Tibial nerve (tissue), 4 donors: ENCODE results near the gene RAPGEF3.

Experiments
- EP300 ChIP-seq, 2 donors: sonication (generic); formaldehyde crosslinking; IDR thresholded peaks; one replicate each; pipeline ENCODE4 v1.6.1; 2017; ENCODE audit warnings: antibody characterized with exemption in 2 of 2, mild to moderate bottlenecking in 1 of 2
- TF ChIP-seq, protein P1 (sequence below), 5 experiments: fragments of 200-600 bp in 3 of 5; fragments of 450-650 bp in 2 of 5; sonication (generic) in 3 of 5; IDR thresholded peaks; one replicate each; pipeline ENCODE4 v1.5.1; 2016 to 2019; ENCODE audit warnings: antibody characterized with exemption in 5 of 5, mild to moderate bottlenecking in 3 of 5, moderate library complexity in 2 of 5

GRCh38 chr12:47739979-47740378 lies 18.7 kb downstream of the RAPGEF3 start:
- TF ChIP-seq, protein P1, sequence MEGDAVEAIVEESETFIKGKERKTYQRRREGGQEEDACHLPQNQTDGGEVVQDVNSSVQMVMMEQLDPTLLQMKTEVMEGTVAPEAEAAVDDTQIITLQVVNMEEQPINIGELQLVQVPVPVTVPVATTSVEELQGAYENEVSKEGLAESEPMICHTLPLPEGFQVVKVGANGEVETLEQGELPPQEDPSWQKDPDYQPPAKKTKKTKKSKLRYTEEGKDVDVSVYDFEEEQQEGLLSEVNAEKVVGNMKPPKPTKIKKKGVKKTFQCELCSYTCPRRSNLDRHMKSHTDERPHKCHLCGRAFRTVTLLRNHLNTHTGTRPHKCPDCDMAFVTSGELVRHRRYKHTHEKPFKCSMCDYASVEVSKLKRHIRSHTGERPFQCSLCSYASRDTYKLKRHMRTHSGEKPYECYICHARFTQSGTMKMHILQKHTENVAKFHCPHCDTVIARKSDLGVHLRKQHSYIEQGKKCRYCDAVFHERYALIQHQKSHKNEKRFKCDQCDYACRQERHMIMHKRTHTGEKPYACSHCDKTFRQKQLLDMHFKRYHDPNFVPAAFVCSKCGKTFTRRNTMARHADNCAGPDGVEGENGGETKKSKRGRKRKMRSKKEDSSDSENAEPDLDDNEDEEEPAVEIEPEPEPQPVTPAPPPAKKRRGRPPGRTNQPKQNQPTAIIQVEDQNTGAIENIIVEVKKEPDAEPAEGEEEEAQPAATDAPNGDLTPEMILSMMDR (IDR thresholded peaks at IDR 0.05) = no peak
- no peak for TF ChIP-seq EP300 (IDR thresholded peaks at IDR 0.05)
